Measurements from ENCODE around the gene SIX2. TPM values are rescaled to one million over a fixed set of nuclear protein-coding genes. Genes with fewer than 3 reads are reported as not detected.

SIX2 gene
- total RNA-seq, 3 donors from 2014 or later (not counting 1 experiment from before 2014, with no cell fraction given) = not detected

DNA sequence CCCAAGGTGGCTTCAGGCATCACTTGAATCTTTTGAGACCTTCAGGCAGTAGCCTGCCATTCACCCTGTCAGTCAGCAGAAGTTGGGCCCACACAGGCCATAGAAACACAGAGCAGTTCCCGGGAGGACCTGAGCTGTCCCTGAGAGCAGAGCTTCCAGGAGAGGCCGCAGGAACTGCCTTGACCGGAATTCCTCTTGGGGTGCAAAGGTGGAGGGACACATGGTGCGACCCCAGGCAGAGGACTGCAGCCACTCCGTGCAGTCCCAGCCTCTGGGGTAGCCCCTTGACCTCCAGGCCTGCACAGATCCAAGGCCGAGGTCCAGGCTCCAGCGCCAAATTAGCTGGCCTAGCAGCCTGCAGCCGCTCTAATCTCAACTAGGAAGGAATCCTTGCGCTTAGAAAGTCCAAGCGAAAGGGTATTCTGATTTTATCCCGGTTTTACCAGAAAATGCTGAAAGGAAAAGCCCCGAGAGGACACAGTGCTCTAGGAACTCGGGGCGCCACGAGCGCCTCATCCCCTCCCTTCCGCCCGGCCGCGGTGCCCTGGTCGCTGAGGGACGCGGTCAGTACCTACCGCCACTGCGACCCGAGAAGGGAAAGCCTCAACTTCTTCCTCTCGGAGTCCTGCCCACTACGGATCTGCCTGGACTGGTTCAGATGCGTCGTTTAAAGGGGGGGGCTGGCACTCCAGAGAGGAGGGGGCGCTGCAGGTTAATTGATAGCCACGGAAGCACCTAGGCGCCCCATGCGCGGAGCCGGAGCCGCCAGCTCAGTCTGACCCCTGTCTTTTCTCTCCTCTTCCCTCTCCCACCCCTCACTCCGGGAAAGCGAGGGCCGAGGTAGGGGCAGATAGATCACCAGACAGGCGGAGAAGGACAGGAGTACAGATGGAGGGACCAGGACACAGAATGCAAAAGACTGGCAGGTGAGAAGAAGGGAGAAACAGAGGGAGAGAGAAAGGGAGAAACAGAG, 5.4 kb downstream of the SIX2 start:
- Mint-ChIP-seq H3K27me3 (ENCODE audit: low read depth in 2 of 2) (peaks cover 67 to 78% of the 10 kb centered on the region in 2 donors), H3K36me3 (no peaks in the 10 kb centered on the region), H3K4me3 (no peak overlapping the region), H3K9me3 (no peaks in the 10 kb centered on the region), H3K27ac (no peak overlapping the region), H3K4me1 (peaks cover 17 to 23% of the 10 kb centered on the region in 2 donors)
- Histone ChIP-seq H3K36me3 (ENCODE audit: control insufficient read depth, insufficient read depth, low read length) (no peaks in the 10 kb centered on the region), H3K9me3 (ENCODE audit: control insufficient read depth, insufficient read depth, low read length) (no peaks in the 10 kb centered on the region), H3K4me3 (ENCODE audit: low read length) (no peak overlapping the region), H3K27ac (ENCODE audit: low read length) (no peak overlapping the region), H3K27me3 (ENCODE audit: control insufficient read depth, insufficient read depth, low read length) (peaks cover 73% of the 10 kb centered on the region), H3K4me1 (ENCODE audit: control insufficient read depth, insufficient read depth, low read length) (peaks cover 46% of the 10 kb centered on the region)
- TF ChIP-seq, protein P1, sequence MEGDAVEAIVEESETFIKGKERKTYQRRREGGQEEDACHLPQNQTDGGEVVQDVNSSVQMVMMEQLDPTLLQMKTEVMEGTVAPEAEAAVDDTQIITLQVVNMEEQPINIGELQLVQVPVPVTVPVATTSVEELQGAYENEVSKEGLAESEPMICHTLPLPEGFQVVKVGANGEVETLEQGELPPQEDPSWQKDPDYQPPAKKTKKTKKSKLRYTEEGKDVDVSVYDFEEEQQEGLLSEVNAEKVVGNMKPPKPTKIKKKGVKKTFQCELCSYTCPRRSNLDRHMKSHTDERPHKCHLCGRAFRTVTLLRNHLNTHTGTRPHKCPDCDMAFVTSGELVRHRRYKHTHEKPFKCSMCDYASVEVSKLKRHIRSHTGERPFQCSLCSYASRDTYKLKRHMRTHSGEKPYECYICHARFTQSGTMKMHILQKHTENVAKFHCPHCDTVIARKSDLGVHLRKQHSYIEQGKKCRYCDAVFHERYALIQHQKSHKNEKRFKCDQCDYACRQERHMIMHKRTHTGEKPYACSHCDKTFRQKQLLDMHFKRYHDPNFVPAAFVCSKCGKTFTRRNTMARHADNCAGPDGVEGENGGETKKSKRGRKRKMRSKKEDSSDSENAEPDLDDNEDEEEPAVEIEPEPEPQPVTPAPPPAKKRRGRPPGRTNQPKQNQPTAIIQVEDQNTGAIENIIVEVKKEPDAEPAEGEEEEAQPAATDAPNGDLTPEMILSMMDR (IDR thresholded peaks at IDR 0.05) = no peak
- WGBS (ENCODE audit: insufficient coverage) = 11% methylated on average over 35 of the region's 41 CpGs
- ATAC-seq (no peak), DNase-seq (no peak)
- intact Hi-C loops (cut with micrococcal nuclease) = no loop called here

- no peak for DNase-seq
- H3K27ac Mint-ChIP-seq = no peak overlapping the region
- Histone ChIP-seq H3K27ac (ENCODE audit: low read length) (no peak overlapping the region), H3K36me3 (ENCODE audit: control insufficient read depth, insufficient read depth, low read length) (no peaks in the 10 kb centered on the region), H3K4me3 (ENCODE audit: low read length) (no peak overlapping the region), H3K27me3 (ENCODE audit: control insufficient read depth, insufficient read depth, low read length) (peaks cover 64% of the 10 kb centered on the region), H3K4me1 (ENCODE audit: control insufficient read depth, insufficient read depth, low read length) (peaks cover 34% of the 10 kb centered on the region), H3K9me3 (ENCODE audit: control insufficient read depth, insufficient read depth, low read length) (no peaks in the 10 kb centered on the region)
- TF ChIP-seq, protein P1 (IDR thresholded peaks at IDR 0.05) = no peak
- H3K27me3 Mint-ChIP-seq (ENCODE audit: low read depth in 2 of 2) = peaks cover 58 to 84% of the 10 kb centered on the region in 2 donors
- no peaks in the 10 kb centered on the region for H3K9me3 Mint-ChIP-seq
- no peaks in the 10 kb centered on the region for H3K36me3 Mint-ChIP-seq
- intact Hi-C loops (cut with micrococcal nuclease) = no loop called here
- H3K4me1 Mint-ChIP-seq = peaks cover 11 to 12% of the 10 kb centered on the region in 2 donors
- H3K4me3 Mint-ChIP-seq = no peak overlapping the region
- 53% methylated on average over 3 of the region's 3 CpGs for WGBS (ENCODE audit: insufficient coverage)
- ATAC-seq = no peak
These were observed 6.6 kb downstream of the SIX2 start for GRCh38 chr2:45002686-45003085.

DNA sequence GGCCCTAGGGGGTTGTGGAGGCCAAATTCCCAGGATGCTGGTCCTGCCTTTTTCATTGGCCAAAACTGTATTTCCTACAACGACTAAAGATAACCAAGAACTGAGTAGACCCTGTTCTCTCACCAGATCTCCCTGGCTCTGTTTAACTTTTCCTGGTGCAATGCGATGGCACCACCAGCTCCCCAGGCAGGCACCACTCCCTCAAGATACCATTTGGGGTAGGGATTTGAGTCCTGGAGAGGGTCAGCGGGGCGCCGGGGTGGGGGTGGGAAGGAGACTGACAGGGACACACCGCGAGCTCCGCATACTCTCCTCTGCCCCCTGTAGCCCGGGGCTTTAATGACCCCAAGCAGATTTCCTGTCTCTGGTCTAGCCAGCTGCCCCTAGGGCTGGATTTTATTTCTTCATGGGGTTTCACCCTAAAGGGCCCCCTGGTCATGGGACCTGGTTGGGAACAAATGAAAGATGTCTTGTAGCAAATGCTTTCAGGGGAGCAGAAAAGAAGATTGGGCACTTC, 7.3 kb downstream of the SIX2 start:
- ATAC-seq (no peak), DNase-seq (no peak)
- no peak overlapping the region for H3K27ac Mint-ChIP-seq
- TF ChIP-seq, protein P1 (IDR thresholded peaks at IDR 0.05) = no peak
- peaks cover 59 to 86% of the 10 kb centered on the region in 2 donors for H3K27me3 Mint-ChIP-seq (ENCODE audit: low read depth in 2 of 2)
- Histone ChIP-seq H3K4me1 (ENCODE audit: control insufficient read depth, insufficient read depth, low read length) (peaks cover 31% of the 10 kb centered on the region), H3K27me3 (ENCODE audit: control insufficient read depth, insufficient read depth, low read length) (peaks cover 58% of the 10 kb centered on the region), H3K36me3 (ENCODE audit: control insufficient read depth, insufficient read depth, low read length) (no peaks in the 10 kb centered on the region), H3K27ac (ENCODE audit: low read length) (no peak overlapping the region), H3K4me3 (ENCODE audit: low read length) (no peak overlapping the region), H3K9me3 (ENCODE audit: control insufficient read depth, insufficient read depth, low read length) (no peaks in the 10 kb centered on the region)
- H3K4me1 Mint-ChIP-seq = peaks cover 10 to 11% of the 10 kb centered on the region in 2 donors
- H3K9me3 Mint-ChIP-seq = no peaks in the 10 kb centered on the region
- no peaks in the 10 kb centered on the region for H3K36me3 Mint-ChIP-seq
- intact Hi-C loops (cut with micrococcal nuclease) = no loop called here
- H3K4me3 Mint-ChIP-seq = no peak overlapping the region
- WGBS (ENCODE audit: insufficient coverage) = 7% methylated on average over 9 of the region's 9 CpGs
